ENCODE results near the gene SH3GL2. TPM values are rescaled to one million over a fixed set of nuclear protein-coding genes. Genes with fewer than 3 reads are reported as not detected.

SH3GL2 gene
- total and polyA plus RNA-seq, 10 donors, result 0.02 TPM; not detected in 9

- Histone ChIP-seq H3K27ac (no peak overlapping the region), H3K4me3 (no peak overlapping the region), H3K9me3 (no peaks in the 10 kb centered on the region), H3K27me3 (replicated peaks in 1 of 7) (no peaks in the 10 kb centered on the region), H3K36me3 (no peaks in the 10 kb centered on the region), H3K4me1 (no peaks in the 10 kb centered on the region)
- no peak for TF ChIP-seq POLR2AphosphoS5 (IDR thresholded peaks at IDR 0.05)
- no peak for TF ChIP-seq POLR2A (IDR thresholded peaks at IDR 0.05)
- TF ChIP-seq CTCF (IDR thresholded peaks at IDR 0.05 in 8 of 11, conservative IDR thresholded peaks at IDR 0.05 in 3 of 11), result no peak
- no peak for DNase-seq
- 81 to 90% (median 84%) methylated on average over 6 of the region's 6 CpGs for WGBS, 5 donors
- intact Hi-C loops (cut with DNase I; ENCODE audit: low total_unique reads), result no loop called here
These were observed 45.1 kb downstream of the SH3GL2 start for GRCh38 chr9:17623965-17624364.

- intact Hi-C loops (cut with DNase I; ENCODE audit: low total_unique reads), result no loop called here
- Histone ChIP-seq H3K9me3 (no peaks in the 10 kb centered on the region), H3K27ac (no peak overlapping the region), H3K4me3 (no peak overlapping the region), H3K4me1 (no peaks in the 10 kb centered on the region), H3K27me3 (replicated peaks in 1 of 7) (no peaks in the 10 kb centered on the region), H3K36me3 (no peaks in the 10 kb centered on the region)
- TF ChIP-seq CTCF (IDR thresholded peaks at IDR 0.05 in 8 of 11, conservative IDR thresholded peaks at IDR 0.05 in 3 of 11) (no peak), POLR2AphosphoS5 (IDR thresholded peaks at IDR 0.05) (no peak), POLR2A (IDR thresholded peaks at IDR 0.05) (no peak)
- DNase-seq, result no peak
These were observed 45.7 kb downstream of the SH3GL2 start for GRCh38 chr9:17624571-17624970.

- H3K36me3 ChIP-seq, result no peaks in the 10 kb centered on the region
- WGBS, 5 donors, result 77 to 83% (median 79%) methylated on average over 6 of the region's 6 CpGs
These were observed 47.0 kb downstream of the SH3GL2 start for GRCh38 chr9:17625644-17626388.

More at GRCh38 chr9:17625644-17626388, 47.0 kb downstream of the SH3GL2 start:
- Histone ChIP-seq H3K9me3 (no peaks in the 10 kb centered on the region), H3K27me3 (replicated peaks in 1 of 7) (no peaks in the 10 kb centered on the region), H3K27ac (no peak overlapping the region), H3K4me3 (no peak overlapping the region), H3K4me1 (no peaks in the 10 kb centered on the region)
- intact Hi-C loops (cut with DNase I; ENCODE audit: low total_unique reads), result no loop called here
- TF ChIP-seq CTCF (IDR thresholded peaks at IDR 0.05 in 8 of 11, conservative IDR thresholded peaks at IDR 0.05 in 3 of 11), result no peak
- TF ChIP-seq POLR2A (IDR thresholded peaks at IDR 0.05), result no peak
- no peak for TF ChIP-seq POLR2AphosphoS5 (IDR thresholded peaks at IDR 0.05)
- DNase-seq, result no peak
